HEK293T (cell line): Measurements from ENCODE around the gene MICAL2.

Experiments used
- FOXA1 ChIP-seq: fragments of 450-650 bp; IDR thresholded peaks from 2 replicates; pipeline ENCODE4 v1.6.1; 2016; ENCODE audit warnings: mild to moderate bottlenecking
- FOXM1 ChIP-seq: fragments of 450-650 bp; IDR thresholded peaks from 2 replicates; pipeline ENCODE4 v1.6.1; 2017; ENCODE audit warnings: mild to moderate bottlenecking, borderline replicate concordance
- HDGF ChIP-seq: fragments of 450-650 bp; IDR thresholded peaks from 2 replicates; pipeline ENCODE4 v1.6.1; 2017; ENCODE audit warnings: antibody characterized with exemption, borderline replicate concordance
- SP1 ChIP-seq: fragments of 450-650 bp; IDR thresholded peaks from 2 replicates; pipeline ENCODE4 v1.6.1; 2017

- TF ChIP-seq HDGF: no peak
- TF ChIP-seq FOXM1: no peak
- TF ChIP-seq SP1: no peak
- no peak for TF ChIP-seq FOXA1
Measured at GRCh38 chr11:12233602-12233925, 123.2 kb downstream of the MICAL2 start.
